GM21526 (cell line): ENCODE results near the gene ATP2B2.

Experiments used
- ATAC-seq: cut with Tn5 transposase; IDR thresholded peaks from one replicate; pipeline ENCODE4 v1.9.1; 2021; ENCODE audit warnings: moderate library complexity; ENCODE audit not compliant: unreplicated experiment, low FRiP score

ATP2B2 gene

DNA sequence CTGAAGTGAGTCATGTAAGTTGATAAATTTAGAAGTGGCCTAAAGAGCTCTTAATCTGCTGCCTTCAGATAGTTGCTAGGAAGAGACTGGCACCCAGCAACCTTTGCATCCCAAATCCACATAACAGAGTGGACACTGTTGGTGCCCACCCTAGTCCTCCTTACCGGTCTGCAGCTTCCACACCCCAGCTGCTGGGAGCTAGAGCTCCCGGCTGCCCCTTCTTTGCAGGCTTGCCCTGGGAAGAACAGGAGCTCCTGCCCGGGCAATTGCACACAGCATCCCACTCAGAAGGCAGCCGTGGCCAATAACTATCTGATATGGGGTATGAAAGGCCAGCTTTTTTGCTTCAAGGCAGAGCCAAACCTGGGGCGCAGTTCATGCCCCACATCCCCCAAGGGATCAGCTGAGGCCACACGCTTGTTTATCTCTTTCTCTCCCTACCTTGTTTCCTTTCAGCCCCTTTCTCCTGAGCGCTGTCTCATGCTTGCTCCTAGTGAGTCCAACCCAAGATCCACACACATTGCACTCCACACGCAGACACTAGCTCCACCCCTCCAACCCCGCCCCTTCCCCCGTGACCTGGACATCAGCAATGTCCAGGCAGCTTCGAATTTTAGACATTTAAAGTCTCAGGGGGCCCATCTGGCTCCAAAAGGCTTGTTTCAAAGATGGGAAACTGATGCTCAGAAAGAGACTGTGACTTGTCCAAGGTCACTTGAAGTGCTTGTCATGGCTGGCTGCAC is 9.1 kb downstream of the ATP2B2 start:
- no peak for ATAC-seq

DNA sequence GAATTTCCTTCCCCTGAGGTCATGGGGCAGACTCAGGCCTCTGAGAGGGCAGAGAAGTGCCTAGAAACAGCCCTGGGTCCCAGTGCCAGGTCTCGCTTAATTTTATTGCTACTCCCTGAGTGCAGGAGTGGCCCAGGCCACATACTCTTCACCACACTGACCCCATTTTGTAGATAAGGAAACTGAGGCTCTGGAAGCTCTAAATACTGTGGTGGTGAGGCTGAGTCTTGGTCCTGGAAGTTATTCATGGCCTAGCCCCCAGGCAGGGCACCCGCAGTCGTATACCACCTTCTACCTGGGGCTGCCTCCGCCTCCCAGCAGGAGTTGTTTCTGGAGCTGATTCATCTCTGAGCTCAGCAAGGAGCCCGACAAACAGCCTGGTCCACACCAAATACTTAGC is 9.8 kb downstream of the ATP2B2 start:
- ATAC-seq = no peak

DNA sequence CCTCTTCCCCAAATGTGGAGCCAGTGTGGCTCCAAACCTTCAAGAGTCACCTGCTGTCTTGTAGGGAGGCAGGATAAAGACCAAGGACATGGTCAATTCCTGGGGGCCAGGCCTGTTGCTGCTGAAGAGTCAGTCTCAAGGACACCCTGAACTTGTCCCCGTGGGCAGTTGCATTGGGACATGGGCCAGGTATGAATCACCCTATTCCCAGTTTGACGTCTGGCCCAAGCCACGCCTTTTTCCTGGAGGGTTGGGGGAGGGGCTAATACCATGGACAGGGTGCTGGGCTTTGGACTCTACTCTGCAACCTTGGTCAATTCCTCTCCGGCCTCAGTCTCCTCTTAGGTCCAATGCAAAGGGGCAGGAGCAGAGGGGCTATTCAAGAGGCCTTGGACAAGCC is 10.4 kb downstream of the ATP2B2 start:
- no peak for ATAC-seq

DNA sequence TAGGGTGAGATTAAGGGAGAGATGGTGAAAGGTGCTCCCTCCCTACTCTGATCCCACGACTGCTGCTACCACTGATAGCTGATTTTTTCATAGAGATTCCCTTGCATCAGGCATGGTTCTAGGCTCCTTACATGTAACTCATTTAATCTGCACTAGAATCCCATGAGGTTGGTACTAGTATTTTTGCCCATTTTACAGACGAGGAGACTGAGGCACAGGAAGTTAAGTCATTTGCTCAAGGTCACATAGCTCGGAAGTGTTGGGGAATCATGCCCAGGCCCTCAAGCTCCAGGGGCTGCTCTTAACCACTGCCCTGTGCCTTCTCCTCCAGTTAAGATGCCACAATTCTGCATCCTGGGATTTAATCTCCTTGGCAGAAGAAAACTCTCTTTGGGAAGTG is 11.2 kb downstream of the ATP2B2 start:
- no peak for ATAC-seq

DNA sequence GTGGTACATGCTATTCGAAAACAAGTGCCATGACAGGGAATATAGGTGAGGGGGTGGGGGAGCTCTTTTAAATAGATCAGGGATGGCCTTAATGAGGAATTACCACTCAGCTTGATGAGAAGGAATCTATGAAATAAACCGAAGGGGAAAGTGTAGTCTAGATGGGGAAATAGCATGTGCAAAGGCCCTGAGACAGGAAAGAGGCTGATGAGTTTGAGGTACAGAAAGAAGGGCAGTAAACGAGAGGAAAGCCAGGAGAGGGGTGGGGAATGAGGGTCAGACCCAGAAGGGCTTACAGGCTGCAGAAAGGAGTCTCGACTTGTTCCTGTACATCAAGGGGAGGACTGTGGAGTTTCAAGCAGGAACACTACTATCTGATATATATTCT is 12.2 kb downstream of the ATP2B2 start:
- no peak for ATAC-seq

DNA sequence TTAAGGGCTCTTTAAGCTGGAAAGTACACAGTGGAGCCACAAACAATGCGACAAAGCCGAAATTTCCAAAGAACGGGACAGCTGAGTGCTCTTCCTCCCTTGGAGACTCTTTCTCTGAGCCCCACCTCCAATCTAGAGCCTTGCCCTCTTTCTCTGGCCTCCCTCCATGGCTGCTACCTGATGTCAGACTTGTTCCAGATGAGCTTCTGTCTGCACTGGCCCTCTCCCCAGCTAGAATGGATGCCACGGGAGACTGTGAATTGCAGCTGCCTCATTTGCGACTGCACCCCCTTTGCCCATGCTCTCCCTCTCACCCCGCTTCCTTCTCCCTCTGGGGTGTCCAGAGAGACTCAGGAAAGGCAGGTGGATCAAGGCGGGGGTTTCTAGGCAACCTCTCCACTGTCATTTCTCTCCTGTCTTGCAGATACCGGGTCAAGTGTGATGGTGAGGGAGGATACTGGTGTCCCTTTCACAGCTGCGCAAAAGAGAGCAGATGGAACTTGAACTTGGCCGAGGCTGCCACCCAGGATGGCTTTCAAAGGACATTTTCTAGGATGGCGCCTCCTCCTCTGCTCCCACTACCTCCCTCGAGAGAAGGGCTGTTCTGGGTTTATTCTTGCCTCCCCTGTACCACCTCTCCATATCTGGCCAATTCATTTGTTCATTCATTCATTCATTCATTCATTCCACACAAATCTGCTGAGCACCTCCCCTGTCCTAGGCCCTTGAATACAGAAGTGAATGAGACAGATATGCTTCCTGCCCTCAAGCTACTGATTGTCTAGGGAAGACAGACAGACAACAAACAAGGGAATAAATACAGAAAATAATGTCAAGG is 12.8 kb downstream of the ATP2B2 start:
- no peak for ATAC-seq

DNA sequence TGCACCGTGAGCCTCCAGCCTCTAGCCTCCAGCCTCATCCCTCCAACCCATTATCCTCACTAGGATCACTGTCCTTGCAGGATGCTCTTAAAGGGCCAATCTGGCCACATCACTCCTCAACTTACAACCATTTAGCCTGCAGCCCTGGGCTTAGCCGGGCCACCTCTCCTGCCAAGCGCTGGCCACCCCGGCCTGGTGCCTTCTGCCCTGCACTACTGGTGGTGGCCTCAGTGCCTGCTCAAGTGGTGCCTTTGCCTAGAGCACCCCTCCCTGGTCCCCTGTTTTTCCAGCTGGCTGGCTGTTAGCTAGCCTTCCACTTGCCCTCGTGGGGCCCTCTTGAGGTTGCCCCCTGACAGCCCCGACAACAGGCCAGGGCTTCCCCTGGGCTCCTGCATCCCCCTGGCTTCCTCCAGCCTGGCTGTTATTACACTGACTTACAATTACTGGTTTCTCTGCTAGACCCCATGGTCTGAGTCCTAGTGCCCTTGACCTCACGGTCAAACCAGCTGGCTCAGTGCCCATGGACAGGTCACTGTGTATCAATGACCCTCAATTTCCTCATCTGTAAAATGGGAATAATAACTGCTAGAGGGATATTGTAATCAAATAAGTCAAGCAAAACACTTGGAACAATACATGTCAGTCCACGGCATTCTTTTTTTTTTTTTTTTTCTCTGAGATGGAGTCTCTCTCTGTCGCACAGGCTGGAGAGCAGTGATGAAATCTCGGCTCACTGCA is 15.5 kb downstream of the ATP2B2 start:
- no peak for ATAC-seq

DNA sequence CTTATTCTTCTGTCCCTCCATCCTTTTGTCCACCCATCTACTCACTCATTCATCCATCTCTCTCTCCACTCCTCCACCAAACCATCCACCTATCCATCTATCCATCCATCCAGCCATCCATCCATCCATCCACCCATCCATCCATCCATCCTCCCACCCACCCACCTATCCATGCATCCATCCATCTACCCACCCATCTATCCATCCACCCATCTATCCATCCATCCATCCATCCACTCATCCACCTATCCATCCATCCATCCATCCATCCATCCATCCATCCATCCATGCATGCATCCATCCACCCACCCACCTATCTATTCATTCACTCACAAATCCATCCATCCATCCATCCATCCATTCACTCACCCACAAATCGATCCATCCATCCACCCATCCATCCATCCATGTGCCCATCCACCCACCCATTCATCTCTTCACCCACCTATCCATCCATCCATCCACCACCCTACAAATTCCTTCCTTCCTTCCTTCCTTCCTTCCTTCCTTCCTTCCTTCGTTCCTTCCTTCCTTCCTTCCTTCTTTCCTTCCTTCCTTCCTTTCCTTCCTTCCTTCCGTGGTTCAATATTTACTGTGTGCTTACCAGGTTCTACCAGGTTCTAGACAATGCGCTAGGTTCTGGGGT is 17.3 kb downstream of the ATP2B2 start:
- no peak for ATAC-seq

DNA sequence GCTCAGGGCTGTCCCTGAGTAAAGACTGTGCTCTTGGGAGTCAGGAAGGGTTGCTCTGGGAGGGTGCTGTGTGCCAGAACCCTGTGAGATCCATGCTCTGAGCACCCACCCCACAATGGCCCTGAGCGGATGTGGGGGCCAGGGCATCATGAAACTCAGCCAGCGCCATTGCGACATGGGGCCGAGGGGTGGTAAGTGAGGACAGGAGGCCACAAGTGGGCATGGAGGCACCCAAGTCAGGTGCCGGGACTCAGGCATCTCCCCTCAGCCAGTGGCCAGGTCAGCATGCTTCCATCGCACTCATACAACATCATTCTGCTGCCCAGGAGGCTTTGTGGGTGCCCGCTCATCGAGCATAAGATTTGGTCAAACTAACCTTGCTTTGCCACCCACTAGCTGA is 19.6 kb downstream of the ATP2B2 start:
- no peak for ATAC-seq

DNA sequence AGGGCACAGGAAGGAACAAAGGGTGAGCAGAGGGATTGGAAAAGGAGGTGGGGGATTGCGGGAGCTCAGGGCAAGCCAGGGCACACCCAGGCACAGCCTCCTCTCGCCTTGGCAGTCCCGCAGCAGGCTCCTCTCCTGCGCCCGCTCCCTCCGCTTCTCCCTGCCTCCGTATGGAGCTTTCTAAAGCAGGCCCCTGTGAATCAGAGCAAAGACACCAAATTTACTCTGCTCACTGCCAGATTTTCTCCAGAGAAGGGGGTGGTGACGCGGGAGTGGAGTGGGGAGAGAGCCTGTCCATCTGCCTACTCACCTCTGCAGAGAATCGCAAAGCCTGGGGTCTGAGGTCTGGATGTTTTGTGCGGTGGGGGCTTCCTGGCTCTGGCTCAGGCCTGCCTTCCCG is 20.0 kb downstream of the ATP2B2 start:
- no peak for ATAC-seq

DNA sequence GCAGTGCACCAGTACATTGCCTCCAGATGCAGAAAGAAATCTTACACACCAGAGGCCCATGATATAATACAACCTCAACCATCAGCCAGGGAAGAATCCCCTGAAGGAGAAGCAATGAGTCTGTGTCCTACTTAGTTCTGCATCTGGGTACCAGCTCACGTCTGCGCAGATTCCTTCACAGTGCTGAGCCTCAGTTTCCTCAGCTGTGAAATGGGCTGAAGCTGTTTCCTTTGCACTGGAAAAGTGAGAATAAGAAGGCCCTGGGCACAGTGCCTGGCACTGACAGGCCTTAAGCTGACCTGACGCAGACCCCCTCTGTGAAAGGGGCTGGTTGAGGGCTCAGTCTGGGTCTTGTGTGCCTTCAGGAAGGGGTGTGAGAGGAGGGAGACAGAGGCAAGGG is 20.7 kb downstream of the ATP2B2 start:
- ATAC-seq = no peak

DNA sequence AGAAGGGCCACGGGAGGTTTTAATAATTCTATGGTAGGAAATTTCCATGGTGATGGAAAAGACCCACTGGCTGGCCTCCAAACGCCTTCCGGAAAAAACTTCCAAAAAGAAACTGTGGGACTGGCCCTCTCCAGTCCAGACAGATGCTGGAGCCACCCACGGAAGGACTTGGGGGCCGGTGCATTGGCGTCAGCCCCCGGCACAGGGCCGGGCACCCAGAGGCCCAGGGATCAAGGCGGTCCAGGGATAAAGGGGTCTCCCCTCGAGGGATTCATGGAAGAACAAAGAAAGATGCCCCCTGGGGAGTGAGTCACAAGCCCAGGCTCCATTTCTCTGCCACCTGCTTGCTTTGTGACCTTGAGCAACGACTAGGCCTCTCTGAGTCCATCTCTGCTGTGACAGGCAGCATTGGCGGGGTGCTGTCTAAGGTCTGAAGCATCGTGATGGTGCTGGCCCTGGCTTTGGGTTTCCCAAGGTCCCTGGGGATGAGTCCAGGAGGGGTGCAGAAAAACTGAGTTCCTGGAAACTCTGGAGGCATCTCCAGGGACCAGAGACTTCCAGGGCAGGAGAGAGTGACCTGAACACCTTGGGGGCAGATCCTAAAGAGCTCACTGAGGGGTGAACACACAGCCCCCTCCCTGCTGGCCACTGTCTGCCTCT is 21.6 kb downstream of the ATP2B2 start:
- no peak for ATAC-seq

DNA sequence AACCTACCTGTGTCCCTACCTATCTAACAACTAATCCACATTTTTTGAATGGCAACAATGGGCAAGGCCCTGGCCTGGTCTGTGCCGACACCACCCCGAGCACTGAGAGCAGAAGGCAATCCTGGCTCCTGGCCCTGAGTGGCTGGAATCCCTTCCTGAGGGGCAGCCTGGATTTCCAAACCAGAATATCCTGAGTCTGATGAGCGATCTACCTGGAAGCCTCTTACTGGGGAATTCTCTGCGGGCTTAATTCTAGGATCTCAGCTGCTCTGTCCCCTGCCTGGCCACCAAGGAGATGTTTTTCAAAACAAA is 22.1 kb downstream of the ATP2B2 start:
- no peak for ATAC-seq

DNA sequence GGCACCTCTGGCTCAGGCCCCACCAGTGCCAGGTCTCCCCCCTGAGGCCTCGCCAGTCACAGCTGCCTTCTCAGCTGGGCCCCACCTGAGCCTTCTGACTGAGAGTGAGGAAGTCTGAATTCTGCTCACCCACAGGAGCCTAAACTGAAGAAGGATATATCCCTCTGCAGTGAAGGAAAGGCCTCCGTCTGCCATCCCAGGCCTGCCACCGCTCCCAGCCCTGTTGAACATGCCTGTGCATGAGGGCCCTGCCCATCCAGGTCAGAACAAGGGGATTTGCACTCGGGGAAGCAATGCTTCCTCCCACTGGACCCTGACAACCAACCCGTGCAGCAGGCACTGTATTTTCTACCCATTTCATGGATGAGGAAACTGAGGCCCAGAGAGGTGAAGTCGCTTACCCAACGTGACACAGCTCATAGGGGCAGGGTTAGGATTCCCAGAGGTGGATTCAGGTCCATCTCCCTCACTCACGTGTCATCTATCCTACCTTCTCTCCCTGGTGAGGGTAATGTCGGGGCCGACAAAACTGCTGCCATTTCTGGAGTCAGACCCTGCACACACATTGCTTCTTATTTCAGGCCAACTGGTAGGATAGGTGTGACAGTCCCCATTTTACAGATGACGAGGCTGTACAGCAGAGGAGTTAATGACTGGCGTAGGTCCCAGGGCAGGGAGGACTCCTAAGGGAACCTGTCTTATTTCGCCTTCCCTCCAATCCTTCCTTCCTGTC is 22.6 kb downstream of the ATP2B2 start:
- no peak for ATAC-seq

DNA sequence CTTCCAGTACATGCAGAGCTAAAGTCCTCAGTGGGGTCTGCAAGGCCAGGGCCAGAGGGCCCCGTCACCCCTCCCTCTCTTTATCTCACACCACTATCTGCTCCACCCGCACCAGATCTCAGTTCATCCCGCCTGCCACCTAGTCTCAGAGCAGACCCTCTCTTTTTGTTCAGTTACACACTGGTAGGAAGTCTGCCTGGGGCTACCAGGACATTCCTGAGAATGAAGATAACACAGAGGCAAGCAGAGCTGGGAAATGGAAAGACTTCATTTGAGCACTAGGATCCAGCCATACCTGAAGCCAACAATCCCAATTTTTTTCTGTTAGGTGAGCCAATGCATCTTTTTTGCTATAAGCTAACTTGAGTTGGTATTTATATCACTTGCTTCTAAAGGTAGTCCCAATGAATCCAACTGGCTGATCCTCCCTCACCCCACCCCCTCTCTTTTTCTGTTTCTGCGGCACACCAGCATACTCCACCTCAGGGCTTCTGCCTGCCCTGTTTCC is 24.5 kb downstream of the ATP2B2 start:
- no peak for ATAC-seq

DNA sequence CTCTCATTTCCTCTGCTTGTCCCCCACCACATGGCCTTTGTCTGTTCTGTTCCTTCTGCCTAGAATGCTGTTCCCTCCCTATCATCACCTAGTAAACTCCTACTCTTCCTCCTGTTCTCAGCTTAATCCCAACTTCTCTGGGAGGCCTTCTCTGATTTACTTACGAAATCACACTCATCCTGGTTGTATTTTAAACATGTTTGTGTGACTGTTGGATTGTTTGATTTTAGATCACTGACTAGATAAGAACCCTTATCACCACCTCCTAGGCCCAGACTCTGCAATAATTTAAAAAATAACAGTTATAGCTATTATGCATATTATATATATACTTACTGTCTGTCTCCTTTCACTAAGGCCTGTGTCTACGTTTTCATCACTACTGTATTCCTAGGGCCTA is 26.1 kb downstream of the ATP2B2 start:
- no peak for ATAC-seq

DNA sequence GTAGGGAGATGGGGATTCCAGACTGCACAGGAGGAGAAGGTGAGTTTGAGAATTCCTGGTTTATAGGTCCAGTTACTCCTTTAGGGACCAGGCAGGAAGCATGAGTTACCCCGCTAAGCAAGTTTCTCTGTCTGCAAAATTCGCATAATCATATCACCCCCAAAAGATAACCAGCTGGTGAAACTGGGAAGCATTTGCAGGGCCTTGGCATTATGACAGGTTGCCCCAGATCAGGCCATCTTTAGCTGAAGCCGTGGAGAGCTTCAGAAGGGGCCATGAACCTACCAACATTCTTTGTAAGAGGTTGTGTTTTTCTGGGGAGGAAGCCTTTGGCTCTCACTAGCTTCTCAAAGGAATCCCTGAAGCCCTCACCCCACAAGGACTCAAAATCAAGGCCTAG is 29.4 kb downstream of the ATP2B2 start:
- no peak for ATAC-seq

DNA sequence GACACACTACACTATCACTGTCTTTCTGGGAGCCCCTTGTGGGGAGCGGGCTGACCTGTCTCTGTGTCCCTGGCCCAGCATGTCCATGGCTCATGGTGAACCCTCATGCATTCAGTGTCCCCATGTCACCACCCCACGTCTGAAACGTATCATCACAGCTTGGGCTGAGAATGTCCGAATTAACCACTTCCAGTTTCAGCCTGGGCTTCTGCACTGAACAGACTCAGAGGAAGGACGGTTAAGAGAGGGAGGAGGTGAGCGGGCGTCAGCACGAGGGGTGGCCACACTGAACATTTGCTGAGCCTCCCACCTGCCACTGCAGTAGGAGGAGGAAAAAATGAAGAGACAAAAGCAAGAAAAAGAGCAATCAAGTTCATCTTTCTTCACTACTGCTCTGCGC is 30.5 kb downstream of the ATP2B2 start:
- ATAC-seq = no peak

DNA sequence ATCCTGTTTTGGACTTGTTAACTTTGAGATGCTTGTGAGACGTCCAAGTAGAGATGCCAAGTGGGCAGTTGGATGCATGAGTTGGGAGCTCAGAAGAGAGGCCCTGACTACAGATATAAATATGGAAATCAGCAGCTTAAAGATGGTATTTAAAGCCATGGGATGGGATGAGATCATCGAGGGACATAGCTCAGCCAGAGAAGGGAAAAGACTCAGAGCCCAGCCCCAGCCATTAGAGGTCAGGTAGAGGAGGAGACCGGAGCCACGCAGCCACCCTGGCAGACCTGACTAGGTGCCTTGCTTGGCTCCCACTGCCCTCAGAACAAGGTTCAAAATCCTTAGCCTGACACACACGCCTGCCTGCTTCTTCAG is 31.1 kb downstream of the ATP2B2 start:
- no peak for ATAC-seq
